Measurements from ENCODE around the gene KIAA1958.

DNA sequence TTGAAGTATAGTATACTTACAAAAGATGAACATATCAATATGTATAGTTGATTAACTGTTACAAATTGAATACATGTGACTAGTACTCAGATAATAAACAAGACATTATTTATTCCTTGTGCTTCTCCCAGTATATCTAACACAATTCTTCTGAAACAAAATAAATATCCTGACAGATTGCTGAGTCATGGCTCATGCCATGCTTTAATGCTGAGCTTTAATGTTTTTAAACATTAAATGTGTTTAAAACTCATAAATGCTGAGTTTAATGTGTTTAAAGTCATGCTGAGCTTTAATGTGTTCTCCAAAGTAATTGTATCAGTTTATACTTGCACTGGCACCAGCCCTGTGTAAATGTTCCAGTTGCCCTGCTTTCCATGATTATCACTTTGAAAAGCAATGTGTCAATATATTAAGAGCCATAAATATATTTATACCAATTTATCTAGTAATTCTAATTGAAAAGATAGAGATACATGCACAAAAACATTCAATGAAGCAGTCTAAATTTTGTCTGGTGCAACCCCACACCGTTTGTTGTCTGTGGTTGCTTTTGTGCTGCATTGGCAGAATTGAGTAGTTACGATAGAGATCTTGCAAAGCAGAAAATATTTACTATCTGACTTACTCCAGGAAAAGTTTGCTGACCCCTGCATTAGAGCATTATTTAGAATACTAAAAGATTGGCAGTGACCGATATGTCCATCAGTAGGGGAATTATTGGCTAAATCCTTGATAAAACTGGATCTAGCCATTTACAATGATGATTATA lies 15.7 kb downstream of the KIAA1958 start:
- TF ChIP-seq, protein P1, sequence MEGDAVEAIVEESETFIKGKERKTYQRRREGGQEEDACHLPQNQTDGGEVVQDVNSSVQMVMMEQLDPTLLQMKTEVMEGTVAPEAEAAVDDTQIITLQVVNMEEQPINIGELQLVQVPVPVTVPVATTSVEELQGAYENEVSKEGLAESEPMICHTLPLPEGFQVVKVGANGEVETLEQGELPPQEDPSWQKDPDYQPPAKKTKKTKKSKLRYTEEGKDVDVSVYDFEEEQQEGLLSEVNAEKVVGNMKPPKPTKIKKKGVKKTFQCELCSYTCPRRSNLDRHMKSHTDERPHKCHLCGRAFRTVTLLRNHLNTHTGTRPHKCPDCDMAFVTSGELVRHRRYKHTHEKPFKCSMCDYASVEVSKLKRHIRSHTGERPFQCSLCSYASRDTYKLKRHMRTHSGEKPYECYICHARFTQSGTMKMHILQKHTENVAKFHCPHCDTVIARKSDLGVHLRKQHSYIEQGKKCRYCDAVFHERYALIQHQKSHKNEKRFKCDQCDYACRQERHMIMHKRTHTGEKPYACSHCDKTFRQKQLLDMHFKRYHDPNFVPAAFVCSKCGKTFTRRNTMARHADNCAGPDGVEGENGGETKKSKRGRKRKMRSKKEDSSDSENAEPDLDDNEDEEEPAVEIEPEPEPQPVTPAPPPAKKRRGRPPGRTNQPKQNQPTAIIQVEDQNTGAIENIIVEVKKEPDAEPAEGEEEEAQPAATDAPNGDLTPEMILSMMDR (IDR thresholded peaks at IDR 0.05; ENCODE audit: low read depth, low read length) = no peak
- no peak for TF ChIP-seq EZH2phosphoT487 (IDR thresholded peaks at IDR 0.05; ENCODE audit: low read depth)

Data from OCI-LY3 (cell line).